Sigmoid colon (tissue), 4 donors: ENCODE measurements around the gene MLPH.

Experiments used
- CTCF ChIP-seq, 4 experiments: fragments of 450-650 bp in 3 of 4; fragments of 200-600 bp in 1 of 4; IDR thresholded peaks; one replicate each; pipeline ENCODE4 v1.5.1; 2016 to 2019; ENCODE audit warnings: antibody characterized with exemption in 4 of 4, mild to moderate bottlenecking in 3 of 4, moderate library complexity in 2 of 4
- EP300 ChIP-seq, 4 donors: sonication (generic); formaldehyde crosslinking; IDR thresholded peaks; one replicate each; pipeline ENCODE4 v1.6.1; 2017; ENCODE audit warnings: antibody characterized with exemption in 4 of 4
- POLR2A ChIP-seq, 2 donors: fragments of 450-650 bp; IDR thresholded peaks; one replicate each; pipeline ENCODE4 v1.6.1; 2016; ENCODE audit warnings: antibody characterized with exemption in 2 of 2, mild to moderate bottlenecking in 2 of 2, moderate library complexity in 2 of 2
- POLR2AphosphoS5 ChIP-seq, 4 donors: sonication (generic); formaldehyde crosslinking; IDR thresholded peaks; one replicate each; pipeline ENCODE4 v1.6.1; 2017; ENCODE audit warnings: antibody characterized with exemption in 4 of 4

DNA sequence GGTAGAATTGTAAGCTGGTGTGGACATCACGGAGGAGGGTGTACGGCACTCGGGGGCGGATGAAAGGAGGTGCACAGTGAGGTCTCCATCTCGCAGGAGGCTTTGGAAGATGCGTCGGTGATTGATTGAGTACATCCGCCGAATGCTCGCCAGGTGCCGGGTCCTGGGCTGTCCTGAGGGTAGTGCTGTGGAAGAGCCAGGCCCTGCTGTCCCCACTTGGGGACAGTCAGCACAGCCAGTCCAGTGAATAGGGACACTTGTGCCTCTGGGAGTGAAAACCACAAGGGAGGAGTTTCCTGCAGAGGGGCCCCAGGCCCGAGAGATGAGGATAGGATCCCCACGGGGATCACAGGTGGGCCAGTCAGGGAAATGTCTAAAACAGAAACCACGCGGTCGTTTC, 28.1 kb downstream of the MLPH start:
- TF ChIP-seq CTCF (IDR thresholded peaks at IDR 0.05) (no peak), EP300 (IDR thresholded peaks at IDR 0.05) (no peak), POLR2AphosphoS5 (IDR thresholded peaks at IDR 0.05) (no peak), POLR2A (IDR thresholded peaks at IDR 0.05) (no peak)
